Astrocyte (in vitro differentiated cells and primary cell): Measurements from ENCODE around the gene TAF8. TPM values are rescaled to one million over a fixed set of nuclear protein-coding genes. Genes with fewer than 3 reads are reported as not detected.

ENCODE experiments used
- DNase-seq: peaks from one replicate; pipeline ENCODE4 v3.0.0-alpha.2; 2010; ENCODE audit warnings: low read depth
- FAIRE-seq: peaks from 2 replicates; lab custom pipeline; 2011; peaks lifted over from hg19 to GRCh38; lab: Jason Lieb, UNC
- H2AFZ ChIP-seq: 2 replicates; pipeline ENCODE4 v1.6.0; 2012; ENCODE audit warnings: low read depth, low read length, inconsistent platforms
- H3K27ac ChIP-seq: 2 replicates; pipeline ENCODE4 v1.5.1; 2011; ENCODE audit warnings: low read depth, low read length, inconsistent platforms
- H3K27me3 ChIP-seq: 2 replicates; pipeline ENCODE4 v1.6.0; 2011; ENCODE audit warnings: low read length, inconsistent platforms; ENCODE audit not compliant: insufficient read depth
- H3K36me3 ChIP-seq: 2 replicates; pipeline ENCODE4 v1.5.1; 2011; ENCODE audit warnings: low read length, inconsistent platforms; ENCODE audit not compliant: insufficient read depth
- H3K4me1 ChIP-seq: 2 replicates; pipeline ENCODE4 v1.5.1; 2011; ENCODE audit warnings: low read length, inconsistent platforms; ENCODE audit not compliant: insufficient read depth
- H3K4me2 ChIP-seq: 2 replicates; pipeline ENCODE4 v1.6.0; 2012; ENCODE audit warnings: low read length, inconsistent platforms
- H3K4me3 ChIP-seq: 2 replicates; pipeline ENCODE4 v1.5.1; 2011; ENCODE audit warnings: low read depth, mild to moderate bottlenecking, low read length, inconsistent platforms; ENCODE audit not compliant: insufficient read depth
- H3K79me2 ChIP-seq: 2 replicates; pipeline ENCODE4 v1.6.0; 2012; ENCODE audit warnings: mild to moderate bottlenecking, low read length, inconsistent platforms; ENCODE audit not compliant: insufficient read depth
- H3K9ac ChIP-seq: 2 replicates; pipeline ENCODE4 v1.6.0; 2012; ENCODE audit warnings: mild to moderate bottlenecking, low read length, inconsistent platforms
- H3K9me3 ChIP-seq: 2 replicates; pipeline ENCODE4 v1.5.1; 2012; ENCODE audit warnings: low read depth, mild to moderate bottlenecking, low read length, inconsistent platforms; ENCODE audit not compliant: insufficient read depth
- H4K20me1 ChIP-seq: 2 replicates; pipeline ENCODE4 v1.6.0; 2012; ENCODE audit warnings: low read length, inconsistent platforms; ENCODE audit not compliant: insufficient read depth
- H3K27ac Mint-ChIP-seq: one replicate; pipeline ENCODE4 v1.8.0; 2021; ENCODE audit warnings: mild to moderate bottlenecking, mixed read lengths; ENCODE audit not compliant: unreplicated experiment
- H3K27me3 Mint-ChIP-seq: one replicate; pipeline ENCODE4 v1.8.0; 2021; ENCODE audit warnings: low read depth, mixed read lengths; ENCODE audit not compliant: unreplicated experiment
- H3K36me3 Mint-ChIP-seq: one replicate; pipeline ENCODE4 v1.8.0; 2021; ENCODE audit warnings: low read depth, mixed read lengths; ENCODE audit not compliant: unreplicated experiment
- H3K4me1 Mint-ChIP-seq: one replicate; pipeline ENCODE4 v1.8.0; 2021; ENCODE audit warnings: low read depth, mixed read lengths; ENCODE audit not compliant: unreplicated experiment
- H3K4me3 Mint-ChIP-seq: one replicate; pipeline ENCODE4 v1.8.0; 2021; ENCODE audit warnings: mild to moderate bottlenecking, moderate library complexity, mixed read lengths; ENCODE audit not compliant: unreplicated experiment
- H3K9me3 Mint-ChIP-seq: one replicate; pipeline ENCODE4 v1.8.0; 2021; ENCODE audit warnings: mild to moderate bottlenecking, mixed read lengths; ENCODE audit not compliant: unreplicated experiment
- CTCF ChIP-seq: IDR thresholded peaks from 2 replicates; pipeline ENCODE4 v1.5.1; 2011; ENCODE audit warnings: low read depth, mild to moderate bottlenecking, inconsistent platforms, low read length, moderate library complexity; ENCODE audit not compliant: insufficient read depth
- EZH2 ChIP-seq: IDR thresholded peaks from 2 replicates; pipeline ENCODE4 v1.6.1; 2012; ENCODE audit warnings: mild to moderate bottlenecking, low read length, inconsistent platforms; ENCODE audit not compliant: insufficient read depth
- total RNA-seq: library from RNA; stranded (reverse); gene quantifications from 2 replicates; pipeline ENCODE4 v1.2.1, GENCODE V29; 2021

The TAF8 gene
- total RNA-seq, 1 donor from 2014 or later: 14.8 TPM

GRCh38 chr6:42025066-42025844, 25.1 kb upstream of the TAF8 start:
- no peak for TF ChIP-seq EZH2
- TF ChIP-seq CTCF: no peak
- Histone ChIP-seq H3K27ac (no peak overlapping the region), H3K4me3 (no peak overlapping the region), H2AFZ (no peak overlapping the region), H3K36me3 (no peaks in the 10 kb centered on the region), H4K20me1 (no peaks in the 10 kb centered on the region), H3K79me2 (no peaks in the 10 kb centered on the region), H3K9ac (no peak overlapping the region), H3K4me1 (peaks cover 7% of the 10 kb centered on the region), H3K9me3 (no peaks in the 10 kb centered on the region), H3K27me3 (no peaks in the 10 kb centered on the region), H3K4me2 (no peak overlapping the region)
- Mint-ChIP-seq H3K9me3 (peaks cover 2% of the 10 kb centered on the region), H3K27me3 (peaks cover 3% of the 10 kb centered on the region), H3K4me3 (no peak overlapping the region), H3K4me1 (peaks cover 7% of the 10 kb centered on the region), H3K36me3 (peaks cover 3% of the 10 kb centered on the region), H3K27ac (no peak overlapping the region)
- FAIRE-seq (no peak), DNase-seq (no peak)

DNA sequence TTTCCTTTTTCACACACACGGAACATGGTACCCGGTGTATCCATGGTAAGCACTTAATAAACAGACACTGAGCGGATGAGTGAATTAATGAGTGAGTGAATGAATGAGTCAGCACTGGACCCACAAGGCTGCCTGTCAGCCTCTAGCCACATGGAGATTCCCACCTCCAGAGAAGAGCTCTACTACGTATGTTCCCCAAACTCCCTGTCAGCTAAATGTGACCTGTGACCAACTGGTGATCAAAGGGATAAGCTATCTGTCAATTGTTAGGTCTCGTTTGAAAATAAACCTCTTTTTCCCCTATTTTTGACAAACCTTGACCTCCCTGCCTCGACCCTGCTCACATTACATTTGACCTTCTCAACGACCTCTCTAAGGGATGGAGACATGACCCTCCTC, 24.5 kb upstream of the TAF8 start:
- Mint-ChIP-seq H3K4me3 (no peak overlapping the region), H3K36me3 (peaks cover 3% of the 10 kb centered on the region), H3K27me3 (peaks cover 3% of the 10 kb centered on the region), H3K4me1 (peaks cover 7% of the 10 kb centered on the region), H3K27ac (no peak overlapping the region), H3K9me3 (peaks cover 2% of the 10 kb centered on the region)
- Histone ChIP-seq H2AFZ (no peak overlapping the region), H3K27me3 (no peaks in the 10 kb centered on the region), H3K79me2 (no peaks in the 10 kb centered on the region), H3K27ac (no peak overlapping the region), H3K4me1 (peaks cover 8% of the 10 kb centered on the region), H3K36me3 (no peaks in the 10 kb centered on the region), H3K4me3 (no peak overlapping the region), H3K9ac (no peak overlapping the region), H3K9me3 (no peaks in the 10 kb centered on the region), H4K20me1 (no peaks in the 10 kb centered on the region), H3K4me2 (no peak overlapping the region)
- FAIRE-seq (no peak), DNase-seq (no peak)
- no peak for TF ChIP-seq EZH2
- TF ChIP-seq CTCF: no peak

DNA sequence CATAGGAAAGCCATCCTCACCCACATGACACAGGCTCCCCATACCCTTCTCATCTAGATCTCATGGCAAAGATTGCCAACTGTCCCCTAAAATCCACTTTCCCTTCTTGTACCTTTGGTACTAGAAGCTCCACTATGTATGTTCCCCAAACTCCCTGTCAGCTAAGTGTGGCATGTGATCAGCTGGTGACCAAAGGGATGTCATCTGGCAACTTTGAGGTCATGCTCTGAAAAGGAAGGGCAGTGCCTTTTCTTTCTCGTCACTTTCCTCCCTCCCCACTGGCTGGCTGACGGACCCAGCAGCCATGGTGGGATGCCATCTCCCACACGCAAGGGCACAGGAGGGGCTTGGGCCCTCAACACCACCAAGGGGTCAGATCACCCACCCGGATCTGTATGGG, 23.8 kb upstream of the TAF8 start:
- H3K27ac Mint-ChIP-seq: peak overlapping the region; percentile 2
- Histone ChIP-seq H3K4me3 (no peak overlapping the region), H3K4me2 (no peak overlapping the region), H3K27me3 (no peaks in the 10 kb centered on the region), H4K20me1 (no peaks in the 10 kb centered on the region), H3K9me3 (no peaks in the 10 kb centered on the region), H3K36me3 (no peaks in the 10 kb centered on the region), H3K27ac (no peak overlapping the region), H3K4me1 (peaks cover 12% of the 10 kb centered on the region), H3K79me2 (no peaks in the 10 kb centered on the region), H2AFZ (no peak overlapping the region), H3K9ac (no peak overlapping the region)
- peaks cover 2% of the 10 kb centered on the region for H3K9me3 Mint-ChIP-seq
- H3K4me1 Mint-ChIP-seq: peaks cover 9% of the 10 kb centered on the region
- no peak for DNase-seq
- FAIRE-seq: no peak
- H3K36me3 Mint-ChIP-seq: peaks cover 3% of the 10 kb centered on the region
- H3K4me3 Mint-ChIP-seq: no peak overlapping the region
- TF ChIP-seq EZH2: no peak
- no peak for TF ChIP-seq CTCF
- H3K27me3 Mint-ChIP-seq: no peaks in the 10 kb centered on the region
